Loucy (cell line): ENCODE data around the gene SHISAL1.

Source experiments
- CTCF ChIP-seq: fragments of 200-600 bp; sonication (generic); conservative IDR thresholded peaks from 2 replicates; pipeline ENCODE4 v1.5.1; 2014; ENCODE audit warnings: mild to moderate bottlenecking, antibody characterized with exemption, low read length
- EZH2phosphoT487 ChIP-seq: fragments of 200-600 bp; IDR thresholded peaks from 2 replicates; pipeline ENCODE4 v1.6.1; 2018; ENCODE audit warnings: antibody characterized with exemption, mild to moderate bottlenecking, moderate library complexity, borderline replicate concordance

DNA sequence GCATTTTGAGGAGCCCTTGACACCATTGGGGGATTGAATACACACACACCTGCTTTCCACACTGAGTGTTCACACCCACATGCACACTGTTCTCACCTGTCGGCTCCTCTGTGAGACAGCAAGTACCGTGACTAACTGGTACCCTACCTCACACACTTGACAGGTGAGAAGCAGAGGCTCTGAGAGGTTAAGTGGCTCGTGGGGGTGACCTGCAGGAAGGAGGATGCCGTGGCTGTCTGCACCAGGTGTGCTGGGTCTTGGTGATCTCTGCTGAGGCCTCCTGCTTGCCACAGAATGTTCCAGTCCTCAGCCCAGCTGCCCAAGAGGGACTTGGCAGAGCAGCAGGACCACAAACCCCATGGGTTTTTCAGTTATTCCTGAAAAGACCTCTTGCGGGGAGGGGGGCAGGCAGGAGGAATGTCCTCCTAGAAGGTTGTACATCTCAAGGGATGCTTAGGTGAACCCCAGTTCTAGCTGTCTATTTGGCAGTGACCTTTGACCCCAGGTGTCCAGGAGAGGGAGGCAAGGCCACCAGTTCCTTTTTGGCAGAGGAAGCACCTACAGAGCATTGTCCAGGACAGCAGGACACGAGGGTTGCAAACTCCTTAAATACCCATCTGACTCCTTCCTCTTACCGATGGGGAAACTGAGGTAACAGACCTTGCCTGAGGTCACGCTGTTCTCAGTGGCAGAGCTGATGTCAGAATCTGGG is 66.0 kb downstream of the SHISAL1 start:
- TF ChIP-seq CTCF (no peak), EZH2phosphoT487 (no peak)
